Omental fat pad (tissue), 4 donors: Measurements from ENCODE around the gene LHFPL2. TPM values are rescaled to one million over a fixed set of nuclear protein-coding genes. Genes with fewer than 3 reads are reported as not detected.

Source experiments
- ATAC-seq: fragments of 150-250 bp; one replicate; pipeline ENCODE4 v1.9.1; 2016; ENCODE audit warnings: mild to moderate bottlenecking, moderate library complexity; ENCODE audit not compliant: low FRiP score
- DNase-seq: peaks from one replicate; pipeline ENCODE4 v3.0.0-alpha.2; 2019; ENCODE audit warnings: low spot score
- total RNA-seq, 4 donors: library from RNA; depleted of rRNA; stranded (reverse); fragments of >200 nt; gene quantifications; one replicate each; pipeline ENCODE4 v1.1.0, GENCODE V29; 2016
- TF ChIP-seq, protein P1 (sequence below), 3 donors: fragments of 450-650 bp; IDR thresholded peaks; one replicate each; pipeline ENCODE4 v1.5.1; 2016 to 2017; ENCODE audit warnings: antibody characterized with exemption in 3 of 3, mild to moderate bottlenecking in 3 of 3, moderate library complexity in 2 of 3

LHFPL2 gene
- total RNA-seq, 4 donors from 2014 or later = 37.1 to 146 (median 45.9) TPM

DNA sequence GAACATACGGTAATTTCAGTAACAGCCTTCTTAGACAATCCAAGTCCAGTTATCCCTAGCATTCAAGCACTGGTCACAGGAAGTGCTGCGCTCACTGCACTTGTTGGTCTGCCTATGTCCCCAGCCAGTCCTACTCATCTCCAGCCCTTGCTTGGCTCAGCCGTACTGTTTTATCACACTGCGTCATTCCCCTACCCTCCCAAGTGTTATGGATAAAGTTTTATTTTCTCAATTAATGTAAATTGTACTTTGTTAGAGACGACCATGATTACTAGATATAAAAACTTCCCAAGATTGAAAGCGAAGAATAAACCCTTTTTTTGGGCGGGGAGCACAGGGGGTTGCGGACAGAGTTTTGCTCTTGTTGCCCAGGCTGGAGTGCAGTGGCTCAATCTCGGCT lies 49.6 kb downstream of the LHFPL2 start:
- TF ChIP-seq, protein P1, sequence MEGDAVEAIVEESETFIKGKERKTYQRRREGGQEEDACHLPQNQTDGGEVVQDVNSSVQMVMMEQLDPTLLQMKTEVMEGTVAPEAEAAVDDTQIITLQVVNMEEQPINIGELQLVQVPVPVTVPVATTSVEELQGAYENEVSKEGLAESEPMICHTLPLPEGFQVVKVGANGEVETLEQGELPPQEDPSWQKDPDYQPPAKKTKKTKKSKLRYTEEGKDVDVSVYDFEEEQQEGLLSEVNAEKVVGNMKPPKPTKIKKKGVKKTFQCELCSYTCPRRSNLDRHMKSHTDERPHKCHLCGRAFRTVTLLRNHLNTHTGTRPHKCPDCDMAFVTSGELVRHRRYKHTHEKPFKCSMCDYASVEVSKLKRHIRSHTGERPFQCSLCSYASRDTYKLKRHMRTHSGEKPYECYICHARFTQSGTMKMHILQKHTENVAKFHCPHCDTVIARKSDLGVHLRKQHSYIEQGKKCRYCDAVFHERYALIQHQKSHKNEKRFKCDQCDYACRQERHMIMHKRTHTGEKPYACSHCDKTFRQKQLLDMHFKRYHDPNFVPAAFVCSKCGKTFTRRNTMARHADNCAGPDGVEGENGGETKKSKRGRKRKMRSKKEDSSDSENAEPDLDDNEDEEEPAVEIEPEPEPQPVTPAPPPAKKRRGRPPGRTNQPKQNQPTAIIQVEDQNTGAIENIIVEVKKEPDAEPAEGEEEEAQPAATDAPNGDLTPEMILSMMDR (IDR thresholded peaks at IDR 0.05) = no peak
- ATAC-seq = no peak
- no peak for DNase-seq

GRCh38 chr5:78597974-78598371 lies 50.6 kb downstream of the LHFPL2 start:
- peak; percentile 17 for ATAC-seq

GRCh38 chr5:78597068-78597973 lies 51.3 kb downstream of the LHFPL2 start:
- ATAC-seq (peak; percentile 52), DNase-seq (no peak)
- TF ChIP-seq, protein P1 (IDR thresholded peaks at IDR 0.05) = no peak

More at GRCh38 chr5:78597974-78598371, 50.6 kb downstream of the LHFPL2 start:
- TF ChIP-seq, protein P1 (IDR thresholded peaks at IDR 0.05) = no peak
- no peak for DNase-seq

GRCh38 chr5:78595458-78595921 lies 53.1 kb downstream of the LHFPL2 start:
- TF ChIP-seq, protein P1 (IDR thresholded peaks at IDR 0.05) = no peak
- no peak for ATAC-seq
- no peak for DNase-seq

- no peak for DNase-seq
- ATAC-seq = peak; percentile 93
- TF ChIP-seq, protein P1 (IDR thresholded peaks at IDR 0.05) = no peak
These were observed 53.7 kb downstream of the LHFPL2 start for GRCh38 chr5:78594610-78595457.

DNA sequence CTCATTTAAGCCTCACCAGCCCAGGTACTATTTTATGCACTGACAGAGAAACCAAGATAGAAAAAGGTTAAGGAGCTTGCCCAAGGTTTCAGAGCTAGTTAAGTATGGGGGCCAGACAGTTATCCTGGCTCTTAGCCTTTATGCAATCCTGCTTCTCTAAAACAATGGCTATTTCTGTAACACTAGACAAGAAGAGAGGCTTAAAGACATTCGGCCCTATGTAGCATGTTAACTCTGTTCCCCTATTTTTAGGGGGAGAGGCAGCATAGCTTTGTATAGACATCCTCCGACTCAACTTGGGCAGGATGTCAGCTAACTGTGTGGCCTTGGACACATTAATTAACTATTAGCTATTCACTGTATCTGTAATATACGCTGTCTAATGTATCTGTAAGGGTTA lies 54.6 kb downstream of the LHFPL2 start:
- DNase-seq = no peak
- TF ChIP-seq, protein P1 (IDR thresholded peaks at IDR 0.05) = no peak
- ATAC-seq = no peak
